Upper lobe of right lung (tissue), 1 donor: ENCODE data around the gene FAT3. TPM values are rescaled to one million over a fixed set of nuclear protein-coding genes. Genes with fewer than 3 reads are reported as not detected.

Source experiments
- ATAC-seq: fragments of 200-7000 bp; cut with Tn5 transposase; one replicate; pipeline ENCODE4 v1.9.1; 2020; ENCODE audit warnings: mild to moderate bottlenecking, moderate library complexity
- DNase-seq: peaks from one replicate; pipeline ENCODE4 v3.0.0-alpha.2; 2020
- H3K27ac ChIP-seq: fragments of 200-600 bp; one replicate; pipeline ENCODE4 v1.8.0; 2022
- H3K27me3 ChIP-seq: fragments of 200-600 bp; one replicate; pipeline ENCODE4 v1.8.0; 2022; ENCODE audit warnings: mild to moderate bottlenecking
- H3K36me3 ChIP-seq: fragments of 200-600 bp; one replicate; pipeline ENCODE4 v1.8.0; 2022
- H3K4me1 ChIP-seq: fragments of 200-600 bp; one replicate; pipeline ENCODE4 v1.8.0; 2022
- H3K4me3 ChIP-seq: fragments of 200-600 bp; one replicate; pipeline ENCODE4 v1.8.0; 2022; ENCODE audit warnings: mild to moderate bottlenecking
- H3K9me3 ChIP-seq: fragments of 200-600 bp; one replicate; pipeline ENCODE4 v1.8.0; 2022
- intact Hi-C: fragments of 100-400 bp; cut with DNase I; formaldehyde crosslinking; loops from one replicate; pipeline ENCODE4 v1.11.0; 2022
- total RNA-seq: library from RNA; stranded (reverse); fragmentation: NEBNext Ultra II Directional; extraction: Animal tissue kit (Norgen Biotek cat#: 25700); gene quantifications from one replicate; pipeline ENCODE4 v1.2.1, GENCODE V29; 2021
- TF ChIP-seq, protein P1 (sequence below): fragments of 200-600 bp; IDR thresholded peaks from one replicate; pipeline ENCODE4 v1.8.0; 2022; ENCODE audit warnings: antibody characterized with exemption
- donor health status: DM: no; HTN: yes; CAD: no; lungs with severe emphysema.

FAT3 gene
- total RNA-seq, 1 donor from 2014 or later: 6.9 TPM

DNA sequence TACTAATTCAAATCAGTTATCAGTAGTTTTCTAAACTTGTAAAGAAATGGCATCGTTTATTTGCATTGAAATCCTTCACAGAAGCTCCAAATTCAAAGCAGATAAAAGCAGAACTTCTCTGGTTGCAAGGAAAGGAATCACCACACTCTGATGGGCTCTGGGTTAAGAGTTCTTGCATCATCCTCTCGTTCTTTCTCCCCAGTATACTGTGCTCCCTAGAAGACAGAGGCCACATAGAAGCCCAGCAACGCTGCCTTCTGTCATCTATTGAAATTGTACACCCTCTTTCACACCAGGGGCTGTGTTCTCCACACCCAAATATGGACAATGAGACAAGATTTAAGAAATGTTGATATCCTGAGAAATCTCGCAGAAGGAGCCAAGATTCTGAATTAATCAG, 29.3 kb downstream of the FAT3 start:
- ATAC-seq (no peak), DNase-seq (no peak)
- TF ChIP-seq, protein P1, sequence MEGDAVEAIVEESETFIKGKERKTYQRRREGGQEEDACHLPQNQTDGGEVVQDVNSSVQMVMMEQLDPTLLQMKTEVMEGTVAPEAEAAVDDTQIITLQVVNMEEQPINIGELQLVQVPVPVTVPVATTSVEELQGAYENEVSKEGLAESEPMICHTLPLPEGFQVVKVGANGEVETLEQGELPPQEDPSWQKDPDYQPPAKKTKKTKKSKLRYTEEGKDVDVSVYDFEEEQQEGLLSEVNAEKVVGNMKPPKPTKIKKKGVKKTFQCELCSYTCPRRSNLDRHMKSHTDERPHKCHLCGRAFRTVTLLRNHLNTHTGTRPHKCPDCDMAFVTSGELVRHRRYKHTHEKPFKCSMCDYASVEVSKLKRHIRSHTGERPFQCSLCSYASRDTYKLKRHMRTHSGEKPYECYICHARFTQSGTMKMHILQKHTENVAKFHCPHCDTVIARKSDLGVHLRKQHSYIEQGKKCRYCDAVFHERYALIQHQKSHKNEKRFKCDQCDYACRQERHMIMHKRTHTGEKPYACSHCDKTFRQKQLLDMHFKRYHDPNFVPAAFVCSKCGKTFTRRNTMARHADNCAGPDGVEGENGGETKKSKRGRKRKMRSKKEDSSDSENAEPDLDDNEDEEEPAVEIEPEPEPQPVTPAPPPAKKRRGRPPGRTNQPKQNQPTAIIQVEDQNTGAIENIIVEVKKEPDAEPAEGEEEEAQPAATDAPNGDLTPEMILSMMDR: no peak
- Histone ChIP-seq H3K4me3 (no peak overlapping the region), H3K4me1 (no peaks in the 10 kb centered on the region), H3K9me3 (no peaks in the 10 kb centered on the region), H3K27ac (no peak overlapping the region), H3K27me3 (no peaks in the 10 kb centered on the region), H3K36me3 (no peaks in the 10 kb centered on the region)
- intact Hi-C loops: no loop called here

DNA sequence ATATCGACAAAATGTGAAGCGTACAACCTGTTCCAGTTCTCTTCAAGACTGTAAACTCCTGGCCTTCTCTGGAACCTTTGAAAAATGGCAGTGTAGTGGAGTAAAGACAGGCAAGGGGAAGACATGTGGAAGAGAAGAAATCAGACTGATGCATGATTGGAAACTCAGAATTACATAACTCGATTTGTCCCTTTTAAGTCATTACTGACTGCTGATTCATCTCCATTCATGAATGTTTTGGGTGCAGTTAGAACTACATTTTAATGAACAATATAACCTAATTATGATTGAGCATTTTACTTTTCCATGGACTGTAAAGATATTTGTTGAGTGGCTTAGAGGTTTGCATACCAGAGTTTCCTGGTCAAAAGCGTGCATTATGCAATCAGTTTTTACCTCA, 32.9 kb downstream of the FAT3 start:
- Histone ChIP-seq H3K4me1 (no peaks in the 10 kb centered on the region), H3K4me3 (no peak overlapping the region), H3K27me3 (no peaks in the 10 kb centered on the region), H3K36me3 (no peaks in the 10 kb centered on the region), H3K27ac (no peak overlapping the region), H3K9me3 (no peaks in the 10 kb centered on the region)
- ATAC-seq (no peak), DNase-seq (no peak)
- TF ChIP-seq, protein P1: no peak
- intact Hi-C loops: no loop called here

DNA sequence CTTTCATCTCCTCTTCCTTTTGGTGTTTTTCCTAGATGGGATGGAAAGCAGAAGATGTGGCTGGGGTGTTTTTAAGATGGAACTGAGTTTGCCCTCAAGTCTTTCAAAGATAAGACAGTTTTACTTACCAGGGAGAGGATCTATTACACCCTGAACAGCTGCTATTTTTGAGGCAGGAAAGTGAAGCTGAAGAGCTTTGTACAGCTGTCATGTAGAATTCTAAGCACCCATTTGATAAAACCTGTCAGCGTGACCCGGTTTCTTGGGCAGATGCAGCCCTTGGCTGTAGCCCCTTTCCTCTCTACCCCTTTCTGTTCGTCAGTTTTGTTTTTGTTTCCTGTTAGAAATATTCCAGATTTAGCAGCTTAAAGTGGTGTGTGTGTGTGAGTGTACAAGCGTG, 35.2 kb downstream of the FAT3 start:
- DNase-seq: no peak
- ATAC-seq: no peak
- no peak overlapping the region for H3K4me3 ChIP-seq
- H3K4me1 ChIP-seq: no peaks in the 10 kb centered on the region
- H3K9me3 ChIP-seq: no peaks in the 10 kb centered on the region
- TF ChIP-seq, protein P1: no peak
- H3K36me3 ChIP-seq: no peaks in the 10 kb centered on the region
- intact Hi-C loops: no loop called here
- H3K27ac ChIP-seq: no peak overlapping the region
- no peaks in the 10 kb centered on the region for H3K27me3 ChIP-seq

DNA sequence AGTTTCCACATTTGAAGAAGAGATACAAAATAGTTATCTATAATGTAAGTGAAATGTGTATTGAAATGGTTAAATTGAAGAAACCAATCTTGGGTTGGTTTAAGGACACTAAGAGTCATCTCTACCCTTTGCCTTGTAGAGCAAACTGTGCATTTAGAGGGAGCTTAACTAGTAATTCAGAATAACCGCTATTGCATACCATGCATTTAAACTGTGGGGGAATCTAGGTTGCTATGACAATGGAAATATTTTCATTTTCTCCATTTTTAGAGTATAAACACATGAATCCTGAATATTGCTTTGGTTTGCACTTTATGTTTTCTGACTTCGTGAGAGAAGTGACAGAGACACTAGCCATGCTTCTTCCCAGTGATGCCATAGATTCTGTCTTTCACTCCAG, 39.7 kb downstream of the FAT3 start:
- DNase-seq (no peak), ATAC-seq (no peak)
- no peaks in the 10 kb centered on the region for H3K27me3 ChIP-seq
- intact Hi-C loops: no loop called here
- no peaks in the 10 kb centered on the region for H3K9me3 ChIP-seq
- no peaks in the 10 kb centered on the region for H3K36me3 ChIP-seq
- no peaks in the 10 kb centered on the region for H3K4me1 ChIP-seq
- H3K27ac ChIP-seq: no peak overlapping the region
- no peak overlapping the region for H3K4me3 ChIP-seq
- TF ChIP-seq, protein P1: no peak

DNA sequence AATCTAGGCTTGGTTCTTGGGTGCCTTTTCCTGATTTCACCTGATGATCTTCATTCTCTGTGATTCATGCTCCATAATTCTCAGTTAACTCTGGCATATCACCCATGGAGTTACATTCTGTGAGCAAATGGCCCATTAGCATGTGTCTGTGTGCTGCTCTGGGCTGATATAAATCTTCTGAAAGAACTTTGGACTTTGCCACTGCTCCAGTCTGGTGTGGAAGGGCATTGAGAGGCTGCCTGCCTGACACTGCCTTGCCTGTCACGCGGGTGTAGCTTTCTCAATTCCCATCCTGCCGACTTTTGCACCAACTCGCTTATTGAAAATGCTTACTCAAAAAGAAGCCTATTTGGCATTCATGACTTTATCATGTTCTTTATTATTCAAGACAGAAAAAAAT, 42.2 kb downstream of the FAT3 start:
- no peaks in the 10 kb centered on the region for H3K36me3 ChIP-seq
- no peak overlapping the region for H3K27ac ChIP-seq
- H3K4me3 ChIP-seq: no peak overlapping the region
- no peaks in the 10 kb centered on the region for H3K27me3 ChIP-seq
- TF ChIP-seq, protein P1: no peak
- intact Hi-C loops: no loop called here
- no peaks in the 10 kb centered on the region for H3K4me1 ChIP-seq
- ATAC-seq (no peak), DNase-seq (no peak)
- H3K9me3 ChIP-seq: no peaks in the 10 kb centered on the region

DNA sequence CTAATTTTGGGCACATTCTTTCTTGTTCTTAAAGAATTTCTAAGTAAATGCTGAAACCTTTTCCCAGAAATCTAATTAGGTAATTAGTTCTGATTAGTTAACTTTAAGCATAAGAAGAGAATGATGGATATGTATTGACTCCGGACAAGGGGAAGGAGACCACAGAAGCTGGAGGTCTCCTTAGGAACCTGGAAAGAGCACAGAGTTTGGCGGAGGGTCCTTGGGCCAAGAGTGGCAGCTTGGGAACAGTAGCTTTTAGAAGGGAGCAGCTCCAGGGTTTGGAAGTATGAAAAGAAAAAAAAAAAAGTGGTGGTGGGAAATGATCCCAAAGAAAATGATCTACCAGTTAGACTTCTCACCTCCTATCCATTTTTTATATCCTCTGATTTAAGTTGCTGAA, 42.7 kb downstream of the FAT3 start:
- no peak overlapping the region for H3K27ac ChIP-seq
- no peak for ATAC-seq
- no peak overlapping the region for H3K4me3 ChIP-seq
- TF ChIP-seq, protein P1: no peak
- no peaks in the 10 kb centered on the region for H3K9me3 ChIP-seq
- H3K4me1 ChIP-seq: no peaks in the 10 kb centered on the region
- intact Hi-C loops: no loop called here
- H3K27me3 ChIP-seq: no peaks in the 10 kb centered on the region
- H3K36me3 ChIP-seq: no peaks in the 10 kb centered on the region
- DNase-seq: no peak
